Tibial artery (tissue), 4 donors: ENCODE measurements around the gene CENPT.
A peak's percentile ranks its signal among the peaks of the same experiment; 100 is the strongest.

Experiments
- DNase-seq, 2 donors: peaks; one replicate each; pipeline ENCODE4 v3.0.0-alpha.2; 2019
- H3K27ac ChIP-seq, 2 donors: fragments of 200-600 bp; sonication (generic) in 1 of 2; 1 replicate in 1 of 2; 2 replicates in 1 of 2; pipeline ENCODE4 v1.5.1; 2018 to 2019; ENCODE audit warnings: mild to moderate bottlenecking in 1 of 2
- H3K27me3 ChIP-seq, 2 donors: fragments of 200-600 bp; sonication (generic) in 1 of 2; one replicate each; pipeline versions ENCODE4 v1.5.1 to v1.6.0; 2016 to 2019
- H3K36me3 ChIP-seq, 3 donors: fragments of 200-600 bp; sonication (generic) in 2 of 3; one replicate each; pipeline ENCODE4 v1.5.1; 2016 to 2019; ENCODE audit warnings: mild to moderate bottlenecking in 2 of 3
- H3K4me1 ChIP-seq, 4 donors: fragments of 200-600 bp; sonication (generic) in 2 of 4; 1 replicate in 3 of 4; 2 replicates in 1 of 4; pipeline ENCODE4 v1.5.1; 2016 to 2019
- H3K4me3 ChIP-seq, 2 donors: fragments of 200-600 bp; sonication (generic) in 1 of 2; 1 replicate in 1 of 2; 2 replicates in 1 of 2; pipeline ENCODE4 v1.5.1; 2018 to 2019; ENCODE audit warnings: mild to moderate bottlenecking in 2 of 2
- H3K9me3 ChIP-seq, 3 donors: fragments of 200-600 bp; sonication (generic) in 1 of 3; one replicate each; pipeline ENCODE4 v1.5.1; 2016 to 2019
- CTCF ChIP-seq, 2 experiments: fragments of 200-600 bp in 1 of 2; fragments of 450-650 bp in 1 of 2; IDR thresholded peaks; one replicate each; pipeline ENCODE4 v1.5.1; 2017 to 2019; ENCODE audit warnings: antibody characterized with exemption in 2 of 2, mild to moderate bottlenecking in 1 of 2, moderate library complexity in 1 of 2
- intact Hi-C: fragments of 100-400 bp; cut with DNase I; formaldehyde crosslinking; loops from one replicate; pipeline ENCODE4 v1.15.0; 2023; ENCODE audit warnings: low total_unique reads

Gene CENPT

GRCh38 chr16:67860589-67861398, 13.3 kb upstream of the CENPT start:
- no peak overlapping the region for H3K4me3 ChIP-seq
- peaks cover 22 to 75% (median 53%) of the 10 kb centered on the region in 4 donors for H3K4me1 ChIP-seq
- H3K27me3 ChIP-seq: no peaks in the 10 kb centered on the region
- H3K9me3 ChIP-seq: no peaks in the 10 kb centered on the region
- intact Hi-C loops: no loop called here
- peak overlapping the region; percentile 83 to 91 for H3K27ac ChIP-seq
- peaks cover 0 to 12% (median 7%) of the 10 kb centered on the region in 3 donors for H3K36me3 ChIP-seq
- no peak for TF ChIP-seq CTCF (IDR thresholded peaks at IDR 0.05)
- no peak for DNase-seq

- Histone ChIP-seq H3K27ac (peak overlapping the region; percentile 72 to 85), H3K4me3 (no peak overlapping the region), H3K4me1 (peaks cover 17 to 77% (median 54%) of the 10 kb centered on the region in 4 donors), H3K27me3 (no peaks in the 10 kb centered on the region), H3K36me3 (no peaks in the 10 kb centered on the region), H3K9me3 (no peaks in the 10 kb centered on the region)
- DNase-seq: no peak
- no peak for TF ChIP-seq CTCF (IDR thresholded peaks at IDR 0.05)
- intact Hi-C loops: no loop called here
Observed at GRCh38 chr16:67858500-67858899, 11.0 kb upstream of the CENPT start.

- intact Hi-C loops: no loop called here
- no peaks in the 10 kb centered on the region for H3K9me3 ChIP-seq
- H3K4me1 ChIP-seq: peaks cover 15 to 71% (median 49%) of the 10 kb centered on the region in 4 donors
- peak overlapping the region; percentile 72 to 85 for H3K27ac ChIP-seq
- H3K4me3 ChIP-seq: no peak overlapping the region
- TF ChIP-seq CTCF (IDR thresholded peaks at IDR 0.05): no peak
- H3K27me3 ChIP-seq: no peaks in the 10 kb centered on the region
- peak; percentile 89 to 92 for DNase-seq
- H3K36me3 ChIP-seq: no peaks in the 10 kb centered on the region
Observed at GRCh38 chr16:67857547-67858233, 10.2 kb upstream of the CENPT start.

GRCh38 chr16:67856927-67857546, 9.5 kb upstream of the CENPT start:
- H3K9me3 ChIP-seq: no peaks in the 10 kb centered on the region
- H3K27ac ChIP-seq: peak overlapping the region; percentile 72 to 85
- H3K27me3 ChIP-seq: no peaks in the 10 kb centered on the region
- intact Hi-C loops: no loop called here
- no peak for TF ChIP-seq CTCF (IDR thresholded peaks at IDR 0.05)
- DNase-seq: no peak
- H3K4me3 ChIP-seq: no peak overlapping the region
- H3K4me1 ChIP-seq: peaks cover 9 to 65% (median 42%) of the 10 kb centered on the region in 4 donors
- no peaks in the 10 kb centered on the region for H3K36me3 ChIP-seq

GRCh38 chr16:67855789-67856188, 8.3 kb upstream of the CENPT start:
- no peaks in the 10 kb centered on the region for H3K27me3 ChIP-seq
- TF ChIP-seq CTCF (IDR thresholded peaks at IDR 0.05): no peak
- H3K27ac ChIP-seq: no peak overlapping the region
- DNase-seq: no peak
- no peak overlapping the region for H3K4me3 ChIP-seq
- peaks cover 0 to 52% (median 33%) of the 10 kb centered on the region in 4 donors for H3K4me1 ChIP-seq
- no peaks in the 10 kb centered on the region for H3K9me3 ChIP-seq
- no peaks in the 10 kb centered on the region for H3K36me3 ChIP-seq
- intact Hi-C loops: no loop called here
